Choroid plexus epithelial cell (primary cell): ENCODE data around the gene ZNF445.
A peak's percentile ranks its signal among the peaks of the same experiment; 100 is the strongest.
"Not testable (repeated sequence)": the region's sequence is repeated elsewhere in the genome, so short reads cannot be mapped to it uniquely, and the experiment has no call there.

Experiments
- DNase-seq: peaks from one replicate; pipeline ENCODE4 v3.0.0-alpha.2; 2010; ENCODE audit warnings: low read depth
- H3K4me3 ChIP-seq: 2 replicates; pipeline ENCODE4 v1.5.1; 2011; ENCODE audit warnings: low read depth, mild to moderate bottlenecking, control low read depth, low read length, moderate library complexity
- CTCF ChIP-seq: conservative IDR thresholded peaks from 2 replicates; pipeline ENCODE4 v1.5.1; 2011; ENCODE audit warnings: low read depth, mild to moderate bottlenecking, control low read depth, inconsistent platforms, low read length, moderate library complexity

ZNF445 gene

GRCh38 chr3:44511238-44511566 lies 33.7 kb upstream of the ZNF445 start:
- DNase-seq = peak; percentile 11
- no peak for TF ChIP-seq CTCF
- H3K4me3 ChIP-seq = peak overlapping the region; percentile 64

- H3K4me3 ChIP-seq = peak overlapping the region; percentile 64
- TF ChIP-seq CTCF = no peak
- DNase-seq = peak; percentile 37
These were observed 32.5 kb upstream of the ZNF445 start for GRCh38 chr3:44510000-44510368.

- no peak for TF ChIP-seq CTCF
- peak; percentile 8 for DNase-seq
- peak overlapping the region; percentile 64 for H3K4me3 ChIP-seq
These were observed 32.0 kb upstream of the ZNF445 start for GRCh38 chr3:44509393-44509921.

GRCh38 chr3:44506961-44507360 lies 29.5 kb upstream of the ZNF445 start:
- no peak overlapping the region for H3K4me3 ChIP-seq
- no peak for DNase-seq
- no peak for TF ChIP-seq CTCF

DNA sequence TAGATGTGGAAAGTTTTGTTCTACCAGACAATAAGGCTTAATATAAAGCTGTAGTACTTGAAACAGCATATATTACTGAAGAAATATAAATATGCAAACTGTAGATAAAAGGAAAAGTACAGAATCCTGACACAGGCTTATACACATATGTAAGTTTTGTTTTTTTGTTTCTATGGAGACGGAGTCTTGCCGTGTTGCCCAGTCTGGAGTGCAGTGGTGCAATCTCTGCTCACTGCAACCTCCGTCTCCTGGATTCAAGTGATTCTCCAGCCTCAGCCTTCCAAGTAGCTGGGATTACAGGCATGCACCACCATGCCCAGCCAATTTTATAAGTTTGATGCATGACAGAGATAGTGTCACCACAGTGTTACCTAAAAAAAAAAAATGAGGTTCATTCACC lies 29.1 kb upstream of the ZNF445 start:
- H3K4me3 ChIP-seq = no peak overlapping the region
- no peak for DNase-seq
- TF ChIP-seq CTCF = no peak

GRCh38 chr3:44504566-44504965 lies 27.1 kb upstream of the ZNF445 start:
- no peak for TF ChIP-seq CTCF
- DNase-seq = no peak
- H3K4me3 ChIP-seq = no peak overlapping the region

GRCh38 chr3:44503178-44503577 lies 25.7 kb upstream of the ZNF445 start:
- DNase-seq, H3K4me3 ChIP-seq: not testable (repeated sequence)

DNA sequence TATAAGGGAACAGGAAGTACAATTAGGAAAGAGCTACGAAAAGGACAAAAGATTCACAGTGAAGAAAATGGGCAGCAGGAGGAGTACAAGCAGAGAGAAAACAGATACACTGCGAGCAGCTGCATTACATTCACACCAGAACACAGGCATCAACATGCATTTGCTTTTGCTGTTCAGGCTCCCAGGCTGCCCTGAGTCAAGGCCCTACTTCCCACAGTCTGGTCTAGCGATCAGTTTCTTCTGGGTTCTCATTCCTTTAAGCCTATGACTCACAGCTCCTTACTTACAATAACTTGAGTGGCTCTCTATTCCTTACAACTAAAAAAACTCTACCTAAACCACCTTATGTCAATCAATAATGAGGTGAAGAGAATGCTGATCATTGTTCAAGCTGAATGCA lies 24.5 kb upstream of the ZNF445 start:
- DNase-seq = peak; percentile 7
- no peak for TF ChIP-seq CTCF
- H3K4me3 ChIP-seq = no peak overlapping the region

- not testable (repeated sequence) for DNase-seq, H3K4me3 ChIP-seq
These were observed 22.4 kb upstream of the ZNF445 start for GRCh38 chr3:44499899-44500168.
